ENCODE results near the gene HTRA1. TPM values are rescaled to one million over a fixed set of nuclear protein-coding genes. Genes with fewer than 3 reads are reported as not detected.

HTRA1 gene
- total RNA-seq, 1 experiment from 2014 or later: 0.17 TPM

DNA sequence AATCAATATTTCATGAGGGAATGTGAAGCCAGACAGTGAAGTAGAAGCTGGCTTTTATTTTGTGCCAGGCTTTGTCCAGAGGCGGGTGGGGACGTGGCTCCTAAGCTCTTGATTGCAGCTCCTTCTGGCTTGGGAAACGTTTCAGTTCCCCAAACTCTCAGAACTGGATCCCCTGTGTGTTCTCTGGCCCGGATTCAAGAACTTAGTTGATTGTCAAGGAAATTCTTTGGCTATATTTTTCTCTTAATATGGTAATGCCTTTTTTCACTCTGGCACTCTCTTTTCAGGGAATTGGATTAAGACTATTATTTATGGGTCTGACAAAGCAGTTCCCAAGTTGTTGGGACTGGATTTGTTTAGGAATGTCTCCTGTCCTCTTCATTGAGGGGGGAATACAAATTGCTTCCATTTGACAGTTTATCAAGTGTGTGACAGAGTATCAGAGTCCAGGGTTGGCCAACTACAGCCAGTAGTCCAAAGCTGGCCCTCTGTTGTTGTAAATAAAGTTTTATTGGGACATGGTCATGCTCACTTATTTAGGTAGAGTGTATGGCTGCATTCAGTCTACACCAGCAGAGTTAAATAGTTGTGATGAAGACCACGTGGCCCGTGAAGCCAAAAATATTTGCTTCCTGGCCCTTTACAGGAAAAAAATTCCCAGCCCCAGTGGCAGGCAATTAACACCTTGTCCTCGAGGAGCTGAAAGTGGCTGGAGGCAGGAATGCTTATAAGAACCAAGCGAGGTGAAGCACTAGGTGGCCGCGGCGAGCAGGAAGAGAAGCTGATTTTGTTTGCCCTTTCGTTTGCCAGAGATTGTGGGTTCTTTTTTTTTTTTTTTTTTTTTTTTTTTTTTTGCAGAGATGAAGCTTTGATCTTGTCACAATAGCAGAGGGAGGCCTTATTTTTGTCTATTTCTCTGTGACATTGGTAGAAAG, 34.3 kb downstream of the HTRA1 start:
- intact Hi-C loops (cut with micrococcal nuclease; ENCODE audit: unreplicated experiment): no loop called here
- Histone ChIP-seq H3K4me3 (ENCODE audit: low read depth, low read length, poor library complexity, severe bottlenecking) (no peak overlapping the region), H3K36me3 (ENCODE audit: insufficient read depth, low read length, poor library complexity, severe bottlenecking) (no peaks in the 10 kb centered on the region)

DNA sequence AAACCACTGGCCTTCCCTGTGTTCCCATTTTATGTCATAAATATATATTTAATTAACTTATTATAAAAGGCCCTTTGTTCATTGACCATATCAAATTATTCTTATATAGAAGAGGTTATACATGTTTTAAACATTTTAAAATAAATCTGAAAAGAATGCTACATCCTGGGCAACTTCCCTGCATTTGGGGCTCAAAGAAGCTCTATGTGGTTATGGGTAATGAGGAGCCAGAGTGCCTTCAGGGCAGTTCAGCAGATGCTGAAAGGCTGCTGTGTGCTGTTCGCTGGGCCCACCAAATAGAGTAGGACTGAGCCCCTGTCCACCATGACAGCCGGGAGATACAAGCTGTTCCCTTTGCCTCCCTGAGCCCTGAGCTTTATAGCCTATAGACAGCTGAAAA, 35.9 kb downstream of the HTRA1 start:
- POLR2A ChIA-PET (ENCODE audit: low non-redundant PET): no interaction called here

More for the DNA sequence above, 34.3 kb downstream of the HTRA1 start:
- Histone ChIP-seq H3K4me1 (ENCODE audit: insufficient read depth, low read length, poor library complexity, severe bottlenecking) (peaks cover 9% of the 10 kb centered on the region), H3K27me3 (replicated peaks; ENCODE audit: insufficient read depth, low read depth, low read length, poor library complexity) (no peaks in the 10 kb centered on the region), H3K9me3 (ENCODE audit: low read depth, low read length, poor library complexity, severe bottlenecking) (no peaks in the 10 kb centered on the region), H3K27ac (ENCODE audit: low read depth, low read length, poor library complexity, severe bottlenecking) (peak overlapping the region; percentile 58)
- CTCF ChIA-PET: interaction anchor here (1.5 kb wide), 1 partner anchor 70 kb away, joined by 5 read pairs; no protein-coding TSS in a partner anchor
- TF ChIP-seq EZH2 (IDR thresholded peaks at IDR 0.05; ENCODE audit: borderline replicate concordance, low read depth, low read length, poor library complexity, severe bottlenecking): no peak
- TF ChIP-seq, protein P1, sequence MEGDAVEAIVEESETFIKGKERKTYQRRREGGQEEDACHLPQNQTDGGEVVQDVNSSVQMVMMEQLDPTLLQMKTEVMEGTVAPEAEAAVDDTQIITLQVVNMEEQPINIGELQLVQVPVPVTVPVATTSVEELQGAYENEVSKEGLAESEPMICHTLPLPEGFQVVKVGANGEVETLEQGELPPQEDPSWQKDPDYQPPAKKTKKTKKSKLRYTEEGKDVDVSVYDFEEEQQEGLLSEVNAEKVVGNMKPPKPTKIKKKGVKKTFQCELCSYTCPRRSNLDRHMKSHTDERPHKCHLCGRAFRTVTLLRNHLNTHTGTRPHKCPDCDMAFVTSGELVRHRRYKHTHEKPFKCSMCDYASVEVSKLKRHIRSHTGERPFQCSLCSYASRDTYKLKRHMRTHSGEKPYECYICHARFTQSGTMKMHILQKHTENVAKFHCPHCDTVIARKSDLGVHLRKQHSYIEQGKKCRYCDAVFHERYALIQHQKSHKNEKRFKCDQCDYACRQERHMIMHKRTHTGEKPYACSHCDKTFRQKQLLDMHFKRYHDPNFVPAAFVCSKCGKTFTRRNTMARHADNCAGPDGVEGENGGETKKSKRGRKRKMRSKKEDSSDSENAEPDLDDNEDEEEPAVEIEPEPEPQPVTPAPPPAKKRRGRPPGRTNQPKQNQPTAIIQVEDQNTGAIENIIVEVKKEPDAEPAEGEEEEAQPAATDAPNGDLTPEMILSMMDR (conservative IDR thresholded peaks at IDR 0.05; ENCODE audit: low read depth, low read length): no peak
- BruUV-seq (replicated peaks): no TSS peak
- peak; percentile 75 for DNase-seq (ENCODE audit: low spot score)
- POLR2A ChIA-PET (ENCODE audit: low non-redundant PET): no interaction called here

DNA sequence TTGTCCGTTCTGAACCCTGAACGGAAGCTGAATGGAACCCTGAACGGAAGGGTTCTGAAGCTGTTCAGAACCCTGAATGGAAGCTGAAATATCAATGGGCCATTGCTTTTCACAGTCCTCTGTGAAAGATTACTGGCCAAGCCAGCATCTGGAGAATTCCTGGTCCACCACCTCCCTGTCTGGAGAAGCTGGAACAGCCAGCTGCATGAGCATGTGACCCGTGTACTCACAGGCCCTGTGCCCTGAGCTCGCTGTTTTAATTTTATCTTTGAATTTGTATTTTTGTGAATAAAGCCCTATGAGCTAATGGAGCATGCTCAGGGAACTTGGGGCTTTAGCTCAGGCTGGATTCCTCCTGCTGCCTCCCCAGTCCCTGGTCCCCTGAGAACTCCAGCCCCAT, 37.2 kb downstream of the HTRA1 start:
- no TSS peak for BruUV-seq (replicated peaks)
- TF ChIP-seq, protein P1 (conservative IDR thresholded peaks at IDR 0.05; ENCODE audit: low read depth, low read length): no peak
- TF ChIP-seq EZH2 (IDR thresholded peaks at IDR 0.05; ENCODE audit: borderline replicate concordance, low read depth, low read length, poor library complexity, severe bottlenecking): no peak
- POLR2A ChIA-PET (ENCODE audit: low non-redundant PET): no interaction called here

More for the DNA sequence above, 35.9 kb downstream of the HTRA1 start:
- Histone ChIP-seq H3K4me1 (ENCODE audit: insufficient read depth, low read length, poor library complexity, severe bottlenecking) (peaks cover 9% of the 10 kb centered on the region), H3K36me3 (ENCODE audit: insufficient read depth, low read length, poor library complexity, severe bottlenecking) (no peaks in the 10 kb centered on the region), H3K27me3 (replicated peaks; ENCODE audit: insufficient read depth, low read depth, low read length, poor library complexity) (no peaks in the 10 kb centered on the region), H3K4me3 (ENCODE audit: low read depth, low read length, poor library complexity, severe bottlenecking) (no peak overlapping the region), H3K9me3 (ENCODE audit: low read depth, low read length, poor library complexity, severe bottlenecking) (no peaks in the 10 kb centered on the region), H3K27ac (ENCODE audit: low read depth, low read length, poor library complexity, severe bottlenecking) (no peak overlapping the region)
- intact Hi-C loops (cut with micrococcal nuclease; ENCODE audit: unreplicated experiment): no loop called here
- DNase-seq (ENCODE audit: low spot score): no peak
- CTCF ChIA-PET: interaction anchor here (1.5 kb wide), 1 partner anchor 68 kb away, joined by 5 read pairs; no protein-coding TSS in a partner anchor
- TF ChIP-seq EZH2 (IDR thresholded peaks at IDR 0.05; ENCODE audit: borderline replicate concordance, low read depth, low read length, poor library complexity, severe bottlenecking): no peak
- TF ChIP-seq, protein P1 (conservative IDR thresholded peaks at IDR 0.05; ENCODE audit: low read depth, low read length): no peak
- BruUV-seq (replicated peaks): no TSS peak

More for the DNA sequence above, 37.2 kb downstream of the HTRA1 start:
- Histone ChIP-seq H3K9me3 (ENCODE audit: low read depth, low read length, poor library complexity, severe bottlenecking) (no peaks in the 10 kb centered on the region), H3K36me3 (ENCODE audit: insufficient read depth, low read length, poor library complexity, severe bottlenecking) (no peaks in the 10 kb centered on the region), H3K27ac (ENCODE audit: low read depth, low read length, poor library complexity, severe bottlenecking) (no peak overlapping the region), H3K4me1 (ENCODE audit: insufficient read depth, low read length, poor library complexity, severe bottlenecking) (peaks cover 9% of the 10 kb centered on the region), H3K27me3 (replicated peaks; ENCODE audit: insufficient read depth, low read depth, low read length, poor library complexity) (no peaks in the 10 kb centered on the region), H3K4me3 (ENCODE audit: low read depth, low read length, poor library complexity, severe bottlenecking) (no peak overlapping the region)
- CTCF ChIA-PET: no interaction called here
- intact Hi-C loops (cut with micrococcal nuclease; ENCODE audit: unreplicated experiment): no loop called here
- DNase-seq (ENCODE audit: low spot score): no peak
